Activated CD8-positive, alpha-beta memory T cell treated with anti-CD3 and anti-CD28 coated beads, Interleukin-2, amount 50 U/mL, for 1 hour (primary cell): ENCODE data around the gene AHRR.
"Not testable (repeated sequence)": the region's sequence is repeated elsewhere in the genome, so short reads cannot be mapped to it uniquely, and the experiment has no call there.

ENCODE experiments used
- DNase-seq: peaks from one replicate; pipeline ENCODE4 v3.0.0-alpha.2; 2020; ENCODE audit errors: extremely low read depth

The AHRR gene

GRCh38 chr5:378301-378891, 56.9 kb downstream of the AHRR start:
- no peak for DNase-seq

GRCh38 chr5:378976-379742, 57.6 kb downstream of the AHRR start:
- DNase-seq: no peak

GRCh38 chr5:380701-381309, 59.3 kb downstream of the AHRR start:
- DNase-seq: no peak

- DNase-seq: no peak
Observed at GRCh38 chr5:383066-383465, 61.6 kb downstream of the AHRR start.

- DNase-seq: no peak
Observed at GRCh38 chr5:383621-384020, 62.1 kb downstream of the AHRR start.

- not testable (repeated sequence) for DNase-seq
Observed at GRCh38 chr5:384576-384975, 63.1 kb downstream of the AHRR start.

GRCh38 chr5:385321-385720, 63.8 kb downstream of the AHRR start:
- DNase-seq: no peak

GRCh38 chr5:386432-387341, 65.2 kb downstream of the AHRR start:
- no peak for DNase-seq

- no peak for DNase-seq
Observed at GRCh38 chr5:387491-388265, 66.2 kb downstream of the AHRR start.

- no peak for DNase-seq
Observed at GRCh38 chr5:388266-389196, 67.0 kb downstream of the AHRR start.

- no peak for DNase-seq
Observed at GRCh38 chr5:389197-389821, 67.8 kb downstream of the AHRR start.

- no peak for DNase-seq
Observed at GRCh38 chr5:389891-390622, 68.5 kb downstream of the AHRR start.

GRCh38 chr5:390623-391491, 69.3 kb downstream of the AHRR start:
- DNase-seq: no peak

- DNase-seq: peak; percentile 46
Observed at GRCh38 chr5:392431-392988, 71.0 kb downstream of the AHRR start.

- no peak for DNase-seq
Observed at GRCh38 chr5:393846-394275, 72.3 kb downstream of the AHRR start.

- DNase-seq: no peak
Observed at GRCh38 chr5:394671-395155, 73.2 kb downstream of the AHRR start.

- DNase-seq: no peak
Observed at GRCh38 chr5:395156-395920, 73.8 kb downstream of the AHRR start.
